Endothelial cell of umbilical vein (primary cell): Measurements from ENCODE around the gene CSNK1G3. TPM values are rescaled to one million over a fixed set of nuclear protein-coding genes. Genes with fewer than 3 reads are reported as not detected.

Experiments used
- BruUV-seq: library from RNA; stranded (reverse); fragments of 400-500 nt; replicated peaks from 2 replicates; lab custom pipeline; 2021; lab: Mats Ljungman, UMichigan
- CTCF ChIA-PET: fragments of 300-600, 350-600 bp; sonication (Branson Sonifier 250); formaldehyde crosslinking; loops from one replicate; lab custom pipeline; 2021; ENCODE audit warnings: antibody characterized with exemption, inconsistent platforms; lab: Charles Lee
- POLR2A ChIA-PET: fragments of 300-600, 350-600 bp; sonication (Branson Sonifier 250); formaldehyde crosslinking; loops from one replicate; lab custom pipeline; 2021; ENCODE audit warnings: antibody characterized with exemption, inconsistent platforms; lab: Charles Lee
- DNase-seq: peaks from one replicate; pipeline ENCODE4 v3.0.0-alpha.2; 2011; ENCODE audit warnings: low read depth, low spot score
- FAIRE-seq: peaks from 2 replicates; lab custom pipeline; 2011; peaks lifted over from hg19 to GRCh38; lab: Jason Lieb, UNC
- H2AFZ ChIP-seq: 2 replicates; pipeline ENCODE4 v1.6.0; 2012; ENCODE audit warnings: low read depth, low read length, control low read depth, inconsistent platforms
- H3K27ac ChIP-seq: 2 replicates; pipeline ENCODE4 v1.5.1; 2011; ENCODE audit warnings: low read depth, mild to moderate bottlenecking, control low read depth, low read length, moderate library complexity; ENCODE audit not compliant: insufficient read depth
- H3K27me3 ChIP-seq, 2 experiments: 2 replicates each; pipeline versions ENCODE4 v1.6.0 to v1.6.1; 2011; ENCODE audit warnings: low read length in 2 of 2, mixed read lengths in 1 of 2; ENCODE audit not compliant: control insufficient read depth in 2 of 2, insufficient read depth in 2 of 2
- H3K36me3 ChIP-seq, 2 experiments: 2 replicates in 1 of 2; 3 replicates in 1 of 2; pipeline ENCODE4 v1.5.1; 2011; ENCODE audit warnings: low read length in 2 of 2, mild to moderate bottlenecking in 1 of 2, moderate library complexity in 1 of 2; ENCODE audit not compliant: control insufficient read depth in 2 of 2, insufficient read depth in 2 of 2; ENCODE audit errors: extremely low read depth in 1 of 2
- H3K4me1 ChIP-seq: 3 replicates; pipeline ENCODE4 v1.5.1; 2011; ENCODE audit warnings: mild to moderate bottlenecking, low read length; ENCODE audit not compliant: control insufficient read depth, insufficient read depth; ENCODE audit errors: extremely low read depth
- H3K4me2 ChIP-seq: 2 replicates; pipeline ENCODE4 v1.6.1; 2011; ENCODE audit warnings: low read length, control low read depth, mixed read lengths; ENCODE audit not compliant: insufficient read depth
- H3K4me3 ChIP-seq, 3 experiments: fragments of 200-600 bp in 1 of 3; sonication (generic), shearing (Covaris generic) in 1 of 3; replicated peaks in 1 of 3; 2 replicates each; pipeline ENCODE4 v1.5.1; 2011 to 2016; ENCODE audit warnings: control low read depth in 3 of 3, low read length in 3 of 3, mild to moderate bottlenecking in 2 of 3, inconsistent platforms in 1 of 3, low read depth in 1 of 3, moderate library complexity in 1 of 3; ENCODE audit not compliant: insufficient read depth in 1 of 3
- H3K79me2 ChIP-seq: 2 replicates; pipeline ENCODE4 v1.6.0; 2012; ENCODE audit warnings: low read length, inconsistent platforms; ENCODE audit not compliant: control insufficient read depth, insufficient read depth
- H3K9ac ChIP-seq: replicated peaks from 2 replicates; pipeline ENCODE3; 2011; ENCODE audit warnings: low read length, control low read depth; ENCODE audit not compliant: insufficient read depth; ENCODE audit errors: extremely low read depth
- H3K9me1 ChIP-seq: replicated peaks from 3 replicates; pipeline ENCODE4 v1.6.0; 2011; ENCODE audit warnings: mild to moderate bottlenecking, low read length; ENCODE audit not compliant: control insufficient read depth, insufficient read depth; ENCODE audit errors: extremely low read depth
- H3K9me3 ChIP-seq: replicated peaks from 2 replicates; pipeline ENCODE4 v1.5.1; 2012; ENCODE audit warnings: low read length, inconsistent platforms; ENCODE audit not compliant: control insufficient read depth, insufficient read depth
- H4K20me1 ChIP-seq: replicated peaks from 2 replicates; pipeline ENCODE3; 2011; ENCODE audit warnings: mild to moderate bottlenecking, low read length; ENCODE audit not compliant: control insufficient read depth, insufficient read depth; ENCODE audit errors: extremely low read depth
- EZH2 ChIP-seq: IDR thresholded peaks from 2 replicates; pipeline ENCODE4 v1.6.1; 2012; ENCODE audit warnings: borderline replicate concordance, low read depth, mild to moderate bottlenecking, moderate library complexity, low read length, inconsistent platforms; ENCODE audit not compliant: severe bottlenecking
- FOS ChIP-seq: IDR thresholded peaks from 2 replicates; pipeline ENCODE4 v1.6.1; 2011; ENCODE audit warnings: mild to moderate bottlenecking, low read length, moderate library complexity, borderline replicate concordance; ENCODE audit not compliant: insufficient read depth
- GATA2 ChIP-seq: IDR thresholded peaks from 2 replicates; pipeline ENCODE4 v1.7.0; 2011; ENCODE audit warnings: low read depth, mild to moderate bottlenecking, moderate library complexity, mixed read lengths, low read length; ENCODE audit not compliant: insufficient read length, insufficient read depth
- JUN ChIP-seq: IDR thresholded peaks from 2 replicates; pipeline ENCODE4 v1.6.1; 2011; ENCODE audit warnings: borderline replicate concordance, low read depth; ENCODE audit not compliant: insufficient read length, insufficient read depth
- MYC ChIP-seq: IDR thresholded peaks from one replicate; pipeline ENCODE4 v1.6.1; 2011; ENCODE audit warnings: mild to moderate bottlenecking, low read depth, low read length
- POLR2A ChIP-seq: IDR thresholded peaks from 2 replicates; pipeline ENCODE4 v1.6.1; 2012; ENCODE audit warnings: low read depth, mild to moderate bottlenecking, control low read depth, low read length
- POLR2AphosphoS5 ChIP-seq: IDR thresholded peaks from 2 replicates; pipeline ENCODE4 v1.6.1; 2012; ENCODE audit warnings: low read depth, mild to moderate bottlenecking, control low read depth, low read length, moderate library complexity; ENCODE audit not compliant: insufficient read depth
- dilution Hi-C: fragments of 300-500 bp; cut with MboI; formaldehyde crosslinking; loops from one replicate; pipeline ENCODE4 v1.15.0; 2019; ENCODE audit warnings: low sequenced_read_pairs; ENCODE audit not compliant: extremely low pct_ligation_motif_present
- intact Hi-C: fragments of 100-400 bp; cut with micrococcal nuclease; formaldehyde crosslinking; loops from one replicate; pipeline ENCODE4 v1.10.0; 2022
- polyA plus RNA-seq, 4 experiments: library from polyadenylated mRNA; depleted of rRNA in 3 of 4; stranded (reverse) in 3 of 4; unstranded in 1 of 4; fragments of >200 nt; gene quantifications; 2 replicates each; pipeline versions ENCODE4 v1.2.1 to v1.2.3, GENCODE V29; 2011 to 2012; ENCODE audit warnings: missing spikeins in 1 of 4
- total RNA-seq: library from RNA; stranded (reverse); gene quantifications from 2 replicates; pipeline ENCODE4 v1.2.3, GENCODE V29; 2021
- TF ChIP-seq, protein P1 (sequence below): IDR thresholded peaks from 2 replicates; pipeline ENCODE4 v1.6.1; 2011; ENCODE audit not compliant: insufficient read depth, insufficient read length
- TF ChIP-seq, protein P2 (sequence below), 2 donors: IDR thresholded peaks; 1 replicate in 1 of 2; 2 replicates in 1 of 2; pipeline ENCODE4 v1.5.1; 2011; ENCODE audit warnings: low read length in 2 of 2, mild to moderate bottlenecking in 2 of 2, moderate library complexity in 2 of 2, control low read depth in 1 of 2, inconsistent platforms in 1 of 2, low read depth in 1 of 2; ENCODE audit not compliant: insufficient read depth in 1 of 2; ENCODE audit errors: extremely low read depth in 1 of 2

The CSNK1G3 gene
- total and polyA plus RNA-seq, 2 donors (not counting 3 experiments of a cell fraction or from before 2014, with no cell fraction given) = 10.4 to 35.9 TPM

- peaks cover 13% of the 10 kb centered on the region for H3K4me1 ChIP-seq
- no peak overlapping the region for H2AFZ ChIP-seq
- no peak overlapping the region for H3K9ac ChIP-seq
- ChIA-PET CTCF (interaction anchor here (0.6 kb wide), 1 partner anchor 694 kb away, joined by 3 read pairs; no protein-coding TSS in a partner anchor), POLR2A (no interaction called here)
- no peak overlapping the region for H3K4me3 ChIP-seq
- dilution Hi-C loops (no loop called here), intact Hi-C loops (no loop called here)
- H3K36me3 ChIP-seq = no peaks in the 10 kb centered on the region
- peak; percentile 10 for DNase-seq
- no peaks in the 10 kb centered on the region for H3K27me3 ChIP-seq
- H3K79me2 ChIP-seq = peaks cover 2% of the 10 kb centered on the region
- H3K9me3 ChIP-seq = no peaks in the 10 kb centered on the region
- H3K4me2 ChIP-seq = no peak overlapping the region
- H3K27ac ChIP-seq = no peak overlapping the region
- no TSS peak for BruUV-seq
- H3K9me1 ChIP-seq = no peaks in the 10 kb centered on the region
- FAIRE-seq = peak; percentile 68
- TF ChIP-seq POLR2A (no peak), EZH2 (no peak), GATA2 (no peak), FOS (no peak), JUN (no peak), POLR2AphosphoS5 (no peak), MYC (no peak)
- TF ChIP-seq, protein P1, sequence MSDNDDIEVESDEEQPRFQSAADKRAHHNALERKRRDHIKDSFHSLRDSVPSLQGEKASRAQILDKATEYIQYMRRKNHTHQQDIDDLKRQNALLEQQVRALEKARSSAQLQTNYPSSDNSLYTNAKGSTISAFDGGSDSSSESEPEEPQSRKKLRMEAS = no peak
- TF ChIP-seq, protein P2, sequence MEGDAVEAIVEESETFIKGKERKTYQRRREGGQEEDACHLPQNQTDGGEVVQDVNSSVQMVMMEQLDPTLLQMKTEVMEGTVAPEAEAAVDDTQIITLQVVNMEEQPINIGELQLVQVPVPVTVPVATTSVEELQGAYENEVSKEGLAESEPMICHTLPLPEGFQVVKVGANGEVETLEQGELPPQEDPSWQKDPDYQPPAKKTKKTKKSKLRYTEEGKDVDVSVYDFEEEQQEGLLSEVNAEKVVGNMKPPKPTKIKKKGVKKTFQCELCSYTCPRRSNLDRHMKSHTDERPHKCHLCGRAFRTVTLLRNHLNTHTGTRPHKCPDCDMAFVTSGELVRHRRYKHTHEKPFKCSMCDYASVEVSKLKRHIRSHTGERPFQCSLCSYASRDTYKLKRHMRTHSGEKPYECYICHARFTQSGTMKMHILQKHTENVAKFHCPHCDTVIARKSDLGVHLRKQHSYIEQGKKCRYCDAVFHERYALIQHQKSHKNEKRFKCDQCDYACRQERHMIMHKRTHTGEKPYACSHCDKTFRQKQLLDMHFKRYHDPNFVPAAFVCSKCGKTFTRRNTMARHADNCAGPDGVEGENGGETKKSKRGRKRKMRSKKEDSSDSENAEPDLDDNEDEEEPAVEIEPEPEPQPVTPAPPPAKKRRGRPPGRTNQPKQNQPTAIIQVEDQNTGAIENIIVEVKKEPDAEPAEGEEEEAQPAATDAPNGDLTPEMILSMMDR (IDR thresholded peaks at IDR 0.05; ENCODE audit: extremely low read depth in 1 of 2, insufficient read depth in 1 of 2, low read depth in 1 of 2, low read length in 2 of 2) = no peak
- H4K20me1 ChIP-seq = no peaks in the 10 kb centered on the region
Observed at GRCh38 chr5:123579410-123579809, 67.4 kb downstream of the CSNK1G3 start.
